ENCODE measurements around the gene ZACN. TPM values are rescaled to one million over a fixed set of nuclear protein-coding genes. Genes with fewer than 3 reads are reported as not detected.
"Not testable (repeated sequence)": the region's sequence is repeated elsewhere in the genome, so short reads cannot be mapped to it uniquely, and the experiment has no call there.

Gene ZACN
- total RNA-seq, 4 donors from 2014 or later = not detected

DNA sequence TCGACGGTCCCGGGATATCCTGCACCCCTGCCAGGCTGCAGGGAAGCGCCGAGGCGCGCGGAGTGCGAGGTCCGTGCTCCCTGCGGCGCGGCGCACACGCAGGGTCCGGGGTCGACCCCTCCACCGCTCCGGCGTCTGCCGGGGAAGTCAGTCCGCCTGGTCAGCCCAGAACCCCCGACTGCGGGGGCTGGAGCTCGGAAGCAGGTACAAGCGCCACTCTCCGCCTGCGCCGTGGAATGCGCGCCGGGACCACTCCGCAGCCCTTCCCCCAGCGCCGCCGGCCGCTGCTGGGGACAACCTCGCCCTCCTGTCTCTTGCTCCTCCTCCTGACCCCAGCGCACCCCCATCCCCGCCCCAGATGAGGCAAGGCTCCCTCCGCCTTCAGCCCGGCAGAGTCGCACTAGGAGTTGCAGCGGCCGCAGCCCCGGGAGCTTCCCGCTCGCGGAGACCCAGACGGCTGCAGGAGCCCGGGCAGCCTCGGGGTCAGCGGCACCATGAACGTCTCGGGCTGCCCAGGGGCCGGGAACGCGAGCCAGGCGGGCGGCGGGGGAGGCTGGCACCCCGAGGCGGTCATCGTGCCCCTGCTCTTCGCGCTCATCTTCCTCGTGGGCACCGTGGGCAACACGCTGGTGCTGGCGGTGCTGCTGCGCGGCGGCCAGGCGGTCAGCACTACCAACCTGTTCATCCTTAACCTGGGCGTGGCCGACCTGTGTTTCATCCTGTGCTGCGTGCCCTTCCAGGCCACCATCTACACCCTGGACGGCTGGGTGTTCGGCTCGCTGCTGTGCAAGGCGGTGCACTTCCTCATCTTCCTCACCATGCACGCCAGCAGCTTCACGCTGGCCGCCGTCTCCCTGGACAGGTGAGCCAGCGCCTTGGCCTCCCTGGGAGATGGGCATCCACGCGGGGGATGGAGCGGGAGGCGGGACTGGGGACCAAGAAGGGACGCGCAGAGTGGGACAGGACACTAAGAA, 4.3 kb upstream of the ZACN start, which contains the start of gene GALR2:
Gene GALR2 (plus strand): TSS at position 392 of the 974 bp plus-strand sequence. CDS start 103 bp downstream, at position 495.
- DNase-seq (ENCODE audit: low spot score) (no peak), ATAC-seq (ENCODE audit: low FRiP score) (no peak)
- TF ChIP-seq, protein P1, sequence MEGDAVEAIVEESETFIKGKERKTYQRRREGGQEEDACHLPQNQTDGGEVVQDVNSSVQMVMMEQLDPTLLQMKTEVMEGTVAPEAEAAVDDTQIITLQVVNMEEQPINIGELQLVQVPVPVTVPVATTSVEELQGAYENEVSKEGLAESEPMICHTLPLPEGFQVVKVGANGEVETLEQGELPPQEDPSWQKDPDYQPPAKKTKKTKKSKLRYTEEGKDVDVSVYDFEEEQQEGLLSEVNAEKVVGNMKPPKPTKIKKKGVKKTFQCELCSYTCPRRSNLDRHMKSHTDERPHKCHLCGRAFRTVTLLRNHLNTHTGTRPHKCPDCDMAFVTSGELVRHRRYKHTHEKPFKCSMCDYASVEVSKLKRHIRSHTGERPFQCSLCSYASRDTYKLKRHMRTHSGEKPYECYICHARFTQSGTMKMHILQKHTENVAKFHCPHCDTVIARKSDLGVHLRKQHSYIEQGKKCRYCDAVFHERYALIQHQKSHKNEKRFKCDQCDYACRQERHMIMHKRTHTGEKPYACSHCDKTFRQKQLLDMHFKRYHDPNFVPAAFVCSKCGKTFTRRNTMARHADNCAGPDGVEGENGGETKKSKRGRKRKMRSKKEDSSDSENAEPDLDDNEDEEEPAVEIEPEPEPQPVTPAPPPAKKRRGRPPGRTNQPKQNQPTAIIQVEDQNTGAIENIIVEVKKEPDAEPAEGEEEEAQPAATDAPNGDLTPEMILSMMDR (IDR thresholded peaks at IDR 0.05) = no peak

DNA sequence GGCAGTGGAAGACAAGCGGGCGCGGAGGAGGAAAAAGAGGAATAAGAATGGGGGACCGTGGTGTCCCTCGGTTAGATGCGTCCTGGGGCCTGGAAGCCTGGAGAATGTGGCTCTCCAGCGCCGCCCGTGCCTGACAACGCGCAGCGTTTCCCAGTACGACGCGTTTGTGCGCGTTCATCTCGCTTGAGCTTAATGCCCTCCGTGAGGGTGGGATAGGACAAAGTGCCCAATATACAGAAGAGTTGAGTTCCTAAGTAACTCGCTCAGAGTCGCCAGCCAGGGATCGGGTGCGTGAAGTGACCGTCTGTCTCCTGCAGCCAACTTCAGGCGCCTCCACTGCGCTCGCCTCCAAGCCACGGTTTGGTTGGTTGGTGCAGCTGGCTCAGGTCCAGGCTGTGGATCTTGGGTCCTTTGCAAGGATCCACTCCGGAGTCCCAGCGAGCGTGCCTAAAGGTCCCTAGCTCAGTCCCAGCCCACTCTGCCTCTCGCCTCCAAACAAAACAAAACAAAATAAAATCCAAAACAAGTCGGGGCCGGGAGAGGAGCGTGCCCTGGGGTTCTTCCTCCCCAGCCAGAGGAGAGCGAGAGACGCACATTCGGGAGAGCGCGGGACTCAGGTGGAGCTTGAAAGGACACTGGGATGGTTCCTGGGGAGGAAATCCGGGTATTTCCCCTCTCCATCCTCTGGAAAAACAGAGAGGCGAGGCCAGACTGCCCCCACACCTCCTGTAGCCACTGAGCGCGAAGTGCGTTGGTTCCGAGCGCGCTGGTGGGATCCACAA, 3.4 kb upstream of the ZACN start:
- no peak for ATAC-seq (ENCODE audit: low FRiP score)
- TF ChIP-seq, protein P1 (IDR thresholded peaks at IDR 0.05) = no peak
- no peak for DNase-seq (ENCODE audit: low spot score)

DNA sequence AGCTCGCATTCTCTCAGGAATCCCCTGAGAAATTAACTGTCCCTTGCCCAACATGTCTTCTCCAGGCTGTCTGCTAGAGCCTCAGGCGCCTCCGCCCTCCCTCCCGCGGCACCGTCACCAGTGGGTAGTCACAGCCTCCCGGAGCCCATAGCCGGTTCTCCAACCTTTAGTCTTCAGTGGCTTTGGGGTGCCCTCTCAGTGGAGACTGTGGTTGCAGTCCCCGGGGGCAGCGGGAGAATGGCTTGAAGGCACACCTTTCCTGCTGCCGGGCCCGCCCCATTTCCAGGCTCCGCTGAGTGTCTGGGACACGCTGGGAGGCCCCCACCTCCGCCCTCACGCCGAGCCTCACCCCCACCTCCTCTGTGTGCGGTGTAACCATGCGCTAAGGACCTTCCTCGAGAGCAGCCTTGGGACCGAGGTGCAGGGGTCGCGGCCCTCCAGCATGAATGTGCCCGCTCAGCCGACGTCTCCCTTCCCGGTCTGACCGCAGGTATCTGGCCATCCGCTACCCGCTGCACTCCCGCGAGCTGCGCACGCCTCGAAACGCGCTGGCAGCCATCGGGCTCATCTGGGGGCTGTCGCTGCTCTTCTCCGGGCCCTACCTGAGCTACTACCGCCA, 2.7 kb upstream of the ZACN start:
- TF ChIP-seq, protein P1 (IDR thresholded peaks at IDR 0.05) = no peak
- no peak for DNase-seq (ENCODE audit: low spot score)
- ATAC-seq (ENCODE audit: low FRiP score) = no peak

DNA sequence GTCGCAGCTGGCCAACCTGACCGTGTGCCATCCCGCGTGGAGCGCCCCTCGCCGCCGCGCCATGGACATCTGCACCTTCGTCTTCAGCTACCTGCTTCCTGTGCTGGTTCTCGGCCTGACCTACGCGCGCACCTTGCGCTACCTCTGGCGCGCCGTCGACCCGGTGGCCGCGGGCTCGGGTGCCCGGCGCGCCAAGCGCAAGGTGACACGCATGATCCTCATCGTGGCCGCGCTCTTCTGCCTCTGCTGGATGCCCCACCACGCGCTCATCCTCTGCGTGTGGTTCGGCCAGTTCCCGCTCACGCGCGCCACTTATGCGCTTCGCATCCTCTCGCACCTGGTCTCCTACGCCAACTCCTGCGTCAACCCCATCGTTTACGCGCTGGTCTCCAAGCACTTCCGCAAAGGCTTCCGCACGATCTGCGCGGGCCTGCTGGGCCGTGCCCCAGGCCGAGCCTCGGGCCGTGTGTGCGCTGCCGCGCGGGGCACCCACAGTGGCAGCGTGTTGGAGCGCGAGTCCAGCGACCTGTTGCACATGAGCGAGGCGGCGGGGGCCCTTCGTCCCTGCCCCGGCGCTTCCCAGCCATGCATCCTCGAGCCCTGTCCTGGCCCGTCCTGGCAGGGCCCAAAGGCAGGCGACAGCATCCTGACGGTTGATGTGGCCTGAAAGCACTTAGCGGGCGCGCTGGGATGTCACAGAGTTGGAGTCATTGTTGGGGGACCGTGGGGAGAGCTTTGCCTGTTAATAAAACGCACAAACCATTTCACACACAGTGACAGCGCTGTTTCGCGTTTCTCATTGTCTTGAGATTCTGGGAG, 2.0 kb upstream of the ZACN start:
- no peak for ATAC-seq (ENCODE audit: low FRiP score)
- TF ChIP-seq, protein P1 (IDR thresholded peaks at IDR 0.05) = no peak
- no peak for DNase-seq (ENCODE audit: low spot score)

DNA sequence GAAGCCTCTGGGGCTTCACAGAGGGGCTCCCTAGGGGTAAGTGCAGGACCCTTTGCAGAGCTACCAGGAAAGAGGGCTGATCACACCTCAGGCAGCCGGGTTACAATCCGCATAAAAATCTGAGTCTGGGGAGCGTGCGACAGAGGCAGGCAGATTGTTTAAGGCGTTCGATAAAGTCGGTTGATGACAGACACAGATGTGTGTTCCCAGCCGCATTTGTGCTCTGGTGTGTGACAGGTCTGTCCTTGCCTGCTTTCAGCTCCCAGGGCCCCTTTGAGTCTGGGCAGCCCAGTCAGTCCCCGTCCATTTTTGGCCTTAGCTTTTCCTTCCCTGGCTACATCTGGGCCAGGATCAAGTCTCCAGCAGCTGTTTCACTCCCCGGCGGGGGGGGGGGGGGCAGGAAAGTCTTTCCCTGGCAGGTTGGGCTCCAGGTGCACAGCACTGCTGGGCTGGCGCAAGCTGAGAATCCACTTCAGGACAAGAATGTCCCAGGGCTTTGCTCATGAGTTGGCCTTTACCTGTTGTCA, 1.3 kb upstream of the ZACN start:
- DNase-seq (ENCODE audit: low spot score) (no peak), ATAC-seq (ENCODE audit: low FRiP score) (no peak)
- TF ChIP-seq, protein P1 (IDR thresholded peaks at IDR 0.05) = no peak

DNA sequence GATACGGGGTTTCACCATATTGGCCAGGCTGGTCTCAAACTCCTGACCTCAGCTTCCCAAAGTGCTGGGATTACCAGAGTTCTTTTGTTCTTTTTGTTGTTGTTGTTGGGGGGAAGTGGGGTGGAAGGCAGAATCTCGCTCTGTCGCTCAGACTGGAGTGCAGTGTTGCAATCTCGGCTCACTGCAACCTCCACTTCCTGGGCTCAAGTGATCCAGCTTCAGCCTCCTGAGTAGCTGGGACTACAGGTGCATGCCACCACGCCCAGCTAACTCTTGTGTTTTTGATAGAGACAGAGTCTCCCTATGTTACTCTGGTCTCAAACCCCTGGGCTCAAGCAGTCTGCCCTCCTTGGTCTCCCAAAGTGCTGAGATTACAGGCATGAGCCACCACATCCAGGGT, 612 bp upstream of the ZACN start:
- not testable (repeated sequence) for DNase-seq (ENCODE audit: low spot score); ATAC-seq (ENCODE audit: low FRiP score)

Data from omental fat pad (tissue), 4 donors.